GM12892 (cell line): ENCODE measurements around the gene MYH6.
"Not testable (repeated sequence)": the region's sequence is repeated elsewhere in the genome, so short reads cannot be mapped to it uniquely, and the experiment has no call there.

Experiments
- POLR2A ChIP-seq: IDR thresholded peaks from 2 replicates; pipeline ENCODE4 v1.6.1; 2011; ENCODE audit warnings: low read depth, low read length, control low read depth
- POLR2AphosphoS5 ChIP-seq: IDR thresholded peaks from 2 replicates; pipeline ENCODE4 v1.6.1; 2011; ENCODE audit warnings: low read depth, low read length, control low read depth
- TAF1 ChIP-seq: IDR thresholded peaks from 2 replicates; pipeline ENCODE4 v1.6.1; 2011; ENCODE audit warnings: low read depth, mild to moderate bottlenecking, control low read depth, low read length, borderline replicate concordance

DNA sequence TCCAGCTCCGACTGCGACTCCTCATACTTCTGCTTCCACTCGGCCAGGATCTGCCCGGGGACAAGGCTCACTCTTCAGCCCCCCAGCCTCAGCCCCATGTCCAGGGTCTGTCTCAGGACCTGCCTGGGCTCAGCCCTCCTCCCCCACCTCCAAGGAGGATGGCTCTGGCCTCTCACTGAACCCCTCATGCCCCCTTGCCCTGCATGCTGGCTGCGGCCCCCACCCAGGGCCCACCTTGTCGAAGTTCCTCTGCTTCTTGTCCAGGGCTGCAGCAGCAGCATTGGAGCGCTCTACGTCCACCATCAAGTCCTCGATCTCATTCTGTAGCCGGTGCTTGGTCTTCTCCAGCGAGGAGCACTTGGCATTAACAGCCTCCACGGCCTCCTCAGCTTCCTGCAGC, 9.2 kb upstream of the MYH6 start:
- not testable (repeated sequence) for TF ChIP-seq POLR2AphosphoS5, POLR2A, TAF1
